H9 (cell line): ENCODE measurements around the gene CKS2. TPM values are rescaled to one million over a fixed set of nuclear protein-coding genes. Genes with fewer than 3 reads are reported as not detected.

Experiments used
- DNase-seq: peaks from one replicate; pipeline ENCODE4 v3.0.0-alpha.2; 2017
- H2AFZ ChIP-seq: one replicate; pipeline ENCODE4 v1.6.1; 2013; ENCODE audit warnings: mild to moderate bottlenecking, low read length, control low read depth, moderate library complexity
- H2AK5ac ChIP-seq: 2 replicates; pipeline ENCODE4 v1.6.1; 2013; ENCODE audit warnings: low read length, control low read depth, mixed read lengths; ENCODE audit not compliant: insufficient read length
- H2BK120ac ChIP-seq: one replicate; pipeline ENCODE4 v1.6.1; 2013; ENCODE audit warnings: low read depth, mild to moderate bottlenecking, low read length, control low read depth, inconsistent platforms; ENCODE audit not compliant: poor library complexity, severe bottlenecking
- H2BK12ac ChIP-seq: 2 replicates; pipeline ENCODE4 v1.6.1; 2013; ENCODE audit warnings: low read length, control low read depth, mixed read lengths, low read depth; ENCODE audit not compliant: insufficient read length
- H2BK15ac ChIP-seq: 2 replicates; pipeline ENCODE4 v1.6.1; 2013; ENCODE audit warnings: low read depth, low read length, control low read depth
- H2BK20ac ChIP-seq: one replicate; pipeline ENCODE4 v1.6.1; 2013; ENCODE audit warnings: low read depth, mild to moderate bottlenecking, low read length, control low read depth, inconsistent platforms; ENCODE audit not compliant: poor library complexity, severe bottlenecking
- H2BK5ac ChIP-seq: 2 replicates; pipeline ENCODE4 v1.6.1; 2013; ENCODE audit warnings: low read length, control low read depth, mixed read lengths; ENCODE audit not compliant: insufficient read length
- H3K14ac ChIP-seq: 2 replicates; pipeline ENCODE4 v1.6.1; 2013; ENCODE audit warnings: low read length, control low read depth; ENCODE audit not compliant: insufficient read depth
- H3K18ac ChIP-seq: 2 replicates; pipeline ENCODE4 v1.6.1; 2013; ENCODE audit warnings: low read depth, mild to moderate bottlenecking, mixed read lengths, low read length, control low read depth; ENCODE audit not compliant: insufficient read length
- H3K23ac ChIP-seq: 2 replicates; pipeline ENCODE4 v1.6.1; 2013; ENCODE audit warnings: low read length, control low read depth, mixed read lengths, low read depth; ENCODE audit not compliant: insufficient read length
- H3K23me2 ChIP-seq: 2 replicates; pipeline ENCODE4 v1.6.1; 2013; ENCODE audit warnings: low read depth, mild to moderate bottlenecking, mixed read lengths, low read length, control low read depth; ENCODE audit not compliant: insufficient read length, poor library complexity, severe bottlenecking
- H3K27ac ChIP-seq: 2 replicates; pipeline ENCODE4 v1.5.1; 2013; ENCODE audit warnings: low read length, control low read depth, mixed read lengths, low read depth; ENCODE audit not compliant: insufficient read length
- H3K27me3 ChIP-seq: 2 replicates; pipeline ENCODE4 v1.6.1; 2013; ENCODE audit warnings: low read length, control low read depth, inconsistent platforms; ENCODE audit not compliant: insufficient read depth
- H3K4ac ChIP-seq: 2 replicates; pipeline ENCODE4 v1.6.1; 2013; ENCODE audit warnings: low read depth, mild to moderate bottlenecking, control low read depth, inconsistent platforms, low read length, moderate library complexity
- H3K4me1 ChIP-seq: 2 replicates; pipeline ENCODE4 v1.6.1; 2013; ENCODE audit warnings: low read length, control low read depth, inconsistent platforms; ENCODE audit not compliant: insufficient read depth
- H3K4me2 ChIP-seq: 2 replicates; pipeline ENCODE4 v1.6.1; 2013; ENCODE audit warnings: low read length, control low read depth, mixed read lengths; ENCODE audit not compliant: insufficient read length, insufficient read depth
- H3K56ac ChIP-seq: 2 replicates; pipeline ENCODE4 v1.6.1; 2013; ENCODE audit warnings: low read depth, mild to moderate bottlenecking, mixed read lengths, low read length, control low read depth; ENCODE audit not compliant: insufficient read length
- H3K79me1 ChIP-seq: 2 replicates; pipeline ENCODE4 v1.6.1; 2013; ENCODE audit warnings: low read depth, mild to moderate bottlenecking, moderate library complexity, low read length, control low read depth, inconsistent platforms; ENCODE audit not compliant: insufficient read depth, poor library complexity, severe bottlenecking
- H3K79me2 ChIP-seq: 2 replicates; pipeline ENCODE4 v1.6.1; 2013; ENCODE audit warnings: low read length, control low read depth, inconsistent platforms; ENCODE audit not compliant: insufficient read depth
- H3K9ac ChIP-seq: 2 replicates; pipeline ENCODE4 v1.6.1; 2013; ENCODE audit warnings: low read length, control low read depth, mixed read lengths; ENCODE audit not compliant: insufficient read length; ENCODE audit errors: extremely low read depth
- H3K9me3 ChIP-seq: one replicate; pipeline ENCODE4 v1.6.1; 2013; ENCODE audit warnings: low read depth, low read length, inconsistent platforms; ENCODE audit not compliant: control insufficient read depth
- H3T11ph ChIP-seq: one replicate; pipeline ENCODE4 v1.6.1; 2013; ENCODE audit warnings: mild to moderate bottlenecking, low read length, control low read depth, inconsistent platforms
- H4K20me1 ChIP-seq: one replicate; pipeline ENCODE4 v1.6.1; 2013; ENCODE audit not compliant: control insufficient read depth, insufficient read length, insufficient read depth
- H4K5ac ChIP-seq: 2 replicates; pipeline ENCODE4 v1.6.1; 2013; ENCODE audit warnings: low read depth, mild to moderate bottlenecking, mixed read lengths, low read length, control low read depth; ENCODE audit not compliant: insufficient read length
- H4K8ac ChIP-seq: replicated peaks from 2 replicates; pipeline ENCODE4 v1.6.1; 2013; ENCODE audit warnings: low read length, control low read depth, mixed read lengths, low read depth; ENCODE audit not compliant: insufficient read length
- H4K91ac ChIP-seq: 2 replicates; pipeline ENCODE4 v1.6.1; 2013; ENCODE audit warnings: low read depth, mild to moderate bottlenecking, moderate library complexity, mixed read lengths, low read length, control low read depth; ENCODE audit not compliant: insufficient read length
- H3K27ac Mint-ChIP-seq, 3 experiments: 2 replicates in 2 of 3; 3 replicates in 1 of 3; pipeline ENCODE4 v1.8.0; 2020 to 2021; ENCODE audit warnings: mixed read lengths in 3 of 3, mild to moderate bottlenecking in 1 of 3, moderate library complexity in 1 of 3
- H3K27me3 Mint-ChIP-seq: 2 replicates; pipeline ENCODE4 v1.8.0; 2021; ENCODE audit warnings: low read depth, mild to moderate bottlenecking, moderate library complexity, mixed read lengths
- H3K36me3 Mint-ChIP-seq, 3 experiments: 2 replicates in 2 of 3; 3 replicates in 1 of 3; pipeline ENCODE4 v1.8.0; 2020 to 2021; ENCODE audit warnings: low read depth in 3 of 3, mixed read lengths in 3 of 3; ENCODE audit not compliant: insufficient read depth in 1 of 3
- H3K4me1 Mint-ChIP-seq, 2 experiments: 2 replicates each; pipeline ENCODE4 v1.8.0; 2020; ENCODE audit warnings: mixed read lengths in 2 of 2
- H3K4me3 Mint-ChIP-seq, 2 experiments: 2 replicates in 1 of 2; 3 replicates in 1 of 2; pipeline ENCODE4 v1.8.0; 2020 to 2021; ENCODE audit warnings: mild to moderate bottlenecking in 2 of 2, mixed read lengths in 2 of 2, moderate library complexity in 1 of 2
- H3K9me3 Mint-ChIP-seq, 2 experiments: 2 replicates in 1 of 2; 3 replicates in 1 of 2; pipeline ENCODE4 v1.8.0; 2020; ENCODE audit warnings: mild to moderate bottlenecking in 2 of 2, mixed read lengths in 2 of 2, moderate library complexity in 1 of 2
- CTCF ChIP-seq: fragments of 200-600 bp; sonication (generic); conservative IDR thresholded peaks from 3 replicates; pipeline ENCODE4 v1.8.0; 2021; ENCODE audit warnings: antibody characterized with exemption, mild to moderate bottlenecking
- WGBS: extraction: QIAGEN DNeasy Blood & Tissue Kit; methylation state at CpG from one replicate; pipeline ENCODE4 v1.1.7; 2013; ENCODE audit warnings: missing lambda C conversion rate, low lambda C conversion rate, mixed read lengths; ENCODE audit not compliant: insufficient read length; ENCODE audit errors: extremely low coverage; 5-methylcytosine and 5-hydroxymethylcytosine counted together
- total RNA-seq: library from RNA; stranded (reverse); gene quantifications from 2 replicates; pipeline ENCODE4 v1.2.1, GENCODE V29; 2021

Gene CKS2
- total RNA-seq, 1 experiment from 2014 or later, result 211 TPM

- no peaks in the 10 kb centered on the region for H3K79me1 ChIP-seq
- H3K18ac ChIP-seq, result no peak overlapping the region
- H2BK12ac ChIP-seq, result no peak overlapping the region
- no peaks in the 10 kb centered on the region for H3K4me1 ChIP-seq
- peaks cover 5 to 27% (median 9%) of the 10 kb centered on the region in 3 experiments for H3K36me3 Mint-ChIP-seq
- H3K23me2 ChIP-seq, result no peaks in the 10 kb centered on the region
- no peak overlapping the region for H3K4me2 ChIP-seq
- H3K9ac ChIP-seq, result no peak overlapping the region
- no peak overlapping the region for H3K27ac Mint-ChIP-seq
- H3K79me2 ChIP-seq, result no peaks in the 10 kb centered on the region
- H3K56ac ChIP-seq, result no peak overlapping the region
- H4K8ac ChIP-seq, result no peak overlapping the region
- H3K27ac ChIP-seq, result no peak overlapping the region
- H3K4ac ChIP-seq, result no peak overlapping the region
- no peak overlapping the region for H2BK120ac ChIP-seq
- no peak overlapping the region for H3K4me3 Mint-ChIP-seq
- no peak overlapping the region for H2BK5ac ChIP-seq
- H2AK5ac ChIP-seq, result no peak overlapping the region
- H3T11ph ChIP-seq, result no peak overlapping the region
- H4K20me1 ChIP-seq, result no peaks in the 10 kb centered on the region
- H3K4me1 Mint-ChIP-seq, result peaks cover 10% of the 10 kb centered on the region in 2 experiments
- peaks cover 8% of the 10 kb centered on the region for H3K9me3 ChIP-seq
- H3K27me3 Mint-ChIP-seq, result no peaks in the 10 kb centered on the region
- no peak overlapping the region for H2BK20ac ChIP-seq
- no peak for DNase-seq
- no peak overlapping the region for H4K5ac ChIP-seq
- no peak overlapping the region for H4K91ac ChIP-seq
- peaks cover 25 to 27% of the 10 kb centered on the region in 2 experiments for H3K9me3 Mint-ChIP-seq
- TF ChIP-seq CTCF, result no peak
- no peak overlapping the region for H2AFZ ChIP-seq
- H3K23ac ChIP-seq, result no peak overlapping the region
- H2BK15ac ChIP-seq, result no peak overlapping the region
- no CpG with 5 or more reads among the region's 1 CpG for WGBS
- H3K27me3 ChIP-seq, result no peaks in the 10 kb centered on the region
- H3K14ac ChIP-seq, result no peak overlapping the region
Measured at GRCh38 chr9:89293014-89293413, 18.0 kb upstream of the CKS2 start.
